H1 (cell line): ENCODE results near the gene SYT6. TPM values are rescaled to one million over a fixed set of nuclear protein-coding genes. Genes with fewer than 3 reads are reported as not detected.

ENCODE experiments used
- CTCF ChIA-PET: fragments of 300-600 bp; sonication (Branson Sonifier 250); formaldehyde crosslinking; loops from one replicate; lab custom pipeline; 2021; ENCODE audit not compliant: partially characterized antibody; lab: Charles Lee
- POLR2A ChIA-PET: fragments of 300-600 bp; sonication (Branson Sonifier 250); formaldehyde crosslinking; loops from one replicate; lab custom pipeline; 2021; ENCODE audit warnings: inconsistent platforms; ENCODE audit not compliant: partially characterized antibody; lab: Charles Lee
- DNase-seq, 2 experiments: peaks; one replicate each; pipeline versions ENCODE4 v3.0.0 to v3.0.0-alpha.2; 2010 to 2022; ENCODE audit warnings: low spot score in 2 of 2, low read depth in 1 of 2, mixed read lengths in 1 of 2
- FAIRE-seq: peaks from 2 replicates; lab custom pipeline; 2011; peaks lifted over from hg19 to GRCh38; lab: Jason Lieb, UNC
- H2AFZ ChIP-seq: 2 replicates; pipeline ENCODE4 v1.8.1; 2012; ENCODE audit warnings: low read length, inconsistent platforms
- H2AK5ac ChIP-seq: 2 replicates; pipeline ENCODE4 v1.6.1; 2013; ENCODE audit warnings: low read depth, low read length
- H2BK120ac ChIP-seq: replicated peaks from 2 replicates; pipeline ENCODE3; 2013; ENCODE audit warnings: low read depth, low read length, inconsistent platforms
- H2BK12ac ChIP-seq: 2 replicates; pipeline ENCODE4 v1.6.1; 2013; ENCODE audit warnings: low read depth, low read length
- H2BK15ac ChIP-seq: 2 replicates; pipeline ENCODE4 v1.6.1; 2013; ENCODE audit warnings: low read length
- H2BK20ac ChIP-seq: 2 replicates; pipeline ENCODE4 v1.6.1; 2013; ENCODE audit warnings: low read length
- H2BK5ac ChIP-seq: 2 replicates; pipeline ENCODE4 v1.6.1; 2013; ENCODE audit warnings: low read depth, low read length
- H3K14ac ChIP-seq: 2 replicates; pipeline ENCODE4 v1.6.1; 2013; ENCODE audit warnings: inconsistent platforms; ENCODE audit not compliant: insufficient read length
- H3K18ac ChIP-seq: 2 replicates; pipeline ENCODE4 v1.6.1; 2013; ENCODE audit warnings: low read length; ENCODE audit errors: extremely low read depth
- H3K23ac ChIP-seq: 2 replicates; pipeline ENCODE4 v1.6.1; 2013; ENCODE audit warnings: inconsistent platforms; ENCODE audit not compliant: insufficient read length
- H3K23me2 ChIP-seq: 2 replicates; pipeline ENCODE4 v1.6.1; 2013; ENCODE audit warnings: low read depth, low read length
- H3K27ac ChIP-seq: 2 replicates; pipeline ENCODE4 v1.6.1; 2011; ENCODE audit warnings: low read depth, low read length, inconsistent platforms
- H3K27me3 ChIP-seq, 4 experiments: replicated peaks in 1 of 4; 1 replicate in 1 of 4; 2 replicates in 3 of 4; pipeline versions ENCODE4 v1.6.1 to v1.8.1; 2011 to 2013; ENCODE audit warnings: low read length in 3 of 4, mild to moderate bottlenecking in 3 of 4, inconsistent platforms in 2 of 4, mixed read lengths in 2 of 4, moderate library complexity in 1 of 4; ENCODE audit not compliant: control insufficient read depth in 3 of 4, insufficient read depth in 3 of 4; ENCODE audit errors: extremely low read depth in 1 of 4
- H3K36me3 ChIP-seq, 4 experiments: 2 replicates each; pipeline versions ENCODE4 v1.6.1 to v1.8.1; 2011 to 2013; ENCODE audit warnings: mild to moderate bottlenecking in 4 of 4, low read length in 3 of 4, moderate library complexity in 2 of 4, control low read depth in 1 of 4, inconsistent platforms in 1 of 4; ENCODE audit not compliant: insufficient read depth in 4 of 4, control insufficient read depth in 2 of 4
- H3K4ac ChIP-seq: replicated peaks from 2 replicates; pipeline ENCODE3; 2013; ENCODE audit warnings: low read length, low read depth, mixed read lengths, inconsistent platforms; ENCODE audit not compliant: insufficient read length
- H3K4me1 ChIP-seq, 4 experiments: replicated peaks in 1 of 4; 1 replicate in 1 of 4; 2 replicates in 3 of 4; pipeline versions ENCODE4 v1.6.1 to v1.8.1; 2011 to 2013; ENCODE audit warnings: low read length in 3 of 4, inconsistent platforms in 2 of 4, mixed read lengths in 1 of 4; ENCODE audit not compliant: insufficient read depth in 4 of 4, control insufficient read depth in 3 of 4
- H3K4me2 ChIP-seq, 2 experiments: 2 replicates each; pipeline versions ENCODE4 v1.6.1 to v1.8.1; 2011 to 2013; ENCODE audit warnings: low read depth in 2 of 2, low read length in 2 of 2, control low read depth in 1 of 2, inconsistent platforms in 1 of 2, mild to moderate bottlenecking in 1 of 2; ENCODE audit not compliant: insufficient read depth in 1 of 2
- H3K4me3 ChIP-seq, 4 experiments: fragments of 200-600, 300-600 bp in 1 of 4; sonication (generic), shearing (Covaris generic), sonication (Bioruptor Twin) in 1 of 4; 2 replicates each; pipeline versions ENCODE4 v1.5.1 to v1.8.1; 2011 to 2016; ENCODE audit warnings: low read length in 4 of 4, low read depth in 3 of 4, control low read depth in 2 of 4, inconsistent platforms in 2 of 4, mild to moderate bottlenecking in 2 of 4, mixed read lengths in 1 of 4, moderate library complexity in 1 of 4; ENCODE audit not compliant: insufficient read depth in 2 of 4; ENCODE audit errors: extremely low read depth in 1 of 4
- H3K56ac ChIP-seq: replicated peaks from 2 replicates; pipeline ENCODE3; 2013; ENCODE audit warnings: low read depth, mild to moderate bottlenecking, mixed read lengths, low read length, inconsistent platforms; ENCODE audit not compliant: insufficient read length
- H3K79me1 ChIP-seq: 2 replicates; pipeline ENCODE4 v1.6.1; 2013; ENCODE audit warnings: low read depth, low read length, control low read depth
- H3K79me2 ChIP-seq, 2 experiments: 2 replicates each; pipeline versions ENCODE4 v1.6.1 to v1.8.1; 2012 to 2013; ENCODE audit warnings: low read length in 2 of 2, mild to moderate bottlenecking in 2 of 2, inconsistent platforms in 1 of 2; ENCODE audit not compliant: insufficient read depth in 2 of 2, control insufficient read depth in 1 of 2
- H3K9ac ChIP-seq, 4 experiments: replicated peaks in 1 of 4; 1 replicate in 1 of 4; 2 replicates in 3 of 4; pipeline versions ENCODE4 v1.6.1 to v1.8.1; 2011 to 2013; ENCODE audit warnings: low read depth in 3 of 4, low read length in 3 of 4, control low read depth in 2 of 4, mild to moderate bottlenecking in 2 of 4, moderate library complexity in 2 of 4, inconsistent platforms in 1 of 4; ENCODE audit errors: extremely low read depth in 1 of 4
- H3K9me3 ChIP-seq, 2 experiments: 2 replicates each; pipeline versions ENCODE4 v1.6.1 to v1.8.1; 2012 to 2013; ENCODE audit warnings: mild to moderate bottlenecking in 2 of 2, moderate library complexity in 2 of 2, control low read depth in 1 of 2, inconsistent platforms in 1 of 2, low read depth in 1 of 2, low read length in 1 of 2, mixed read lengths in 1 of 2; ENCODE audit not compliant: insufficient read depth in 2 of 2
- H4K20me1 ChIP-seq, 2 experiments: replicated peaks in 1 of 2; 2 replicates each; pipeline versions ENCODE3 to v1.8.1; 2011 to 2013; ENCODE audit warnings: inconsistent platforms in 2 of 2, low read length in 2 of 2, mild to moderate bottlenecking in 1 of 2; ENCODE audit not compliant: insufficient read depth in 2 of 2, control insufficient read depth in 1 of 2
- H4K5ac ChIP-seq: 2 replicates; pipeline ENCODE4 v1.6.1; 2013; ENCODE audit warnings: low read length, low read depth, mixed read lengths, inconsistent platforms; ENCODE audit not compliant: insufficient read length
- H4K8ac ChIP-seq: 2 replicates; pipeline ENCODE4 v1.8.0; 2013; ENCODE audit warnings: mild to moderate bottlenecking, moderate library complexity, low read length, inconsistent platforms; ENCODE audit not compliant: insufficient read depth; ENCODE audit errors: extremely low read depth
- H4K91ac ChIP-seq: replicated peaks from 2 replicates; pipeline ENCODE3; 2013; ENCODE audit warnings: low read length, mixed read lengths, inconsistent platforms; ENCODE audit not compliant: insufficient read length
- BACH1 ChIP-seq: IDR thresholded peaks from 2 replicates; pipeline ENCODE4 v1.6.1; 2012; ENCODE audit warnings: low read length, improper control_type of control experiment
- CBX8 ChIP-seq: fragments of 300-800, 300-1000 bp; sonication (generic); IDR thresholded peaks from 2 replicates; pipeline ENCODE4 v1.7.1; 2016; ENCODE audit warnings: low read depth, low read length, borderline replicate concordance
- CHD1 ChIP-seq: IDR thresholded peaks from 2 replicates; pipeline ENCODE4 v1.6.1; 2012; ENCODE audit warnings: low read depth, low read length, improper control_type of control experiment
- KDM5A ChIP-seq: fragments of 200-600 bp; IDR thresholded peaks from 2 replicates; pipeline ENCODE4 v1.7.1; 2012; ENCODE audit warnings: mild to moderate bottlenecking, low read length, inconsistent platforms, mixed read lengths
- RAD21 ChIP-seq, 2 experiments: IDR thresholded peaks in 1 of 2; conservative IDR thresholded peaks in 1 of 2; 2 replicates each; pipeline ENCODE4 v1.6.1; 2011; ENCODE audit warnings: low read depth in 2 of 2, low read length in 2 of 2, improper control_type of control experiment in 1 of 2, inconsistent platforms in 1 of 2, mild to moderate bottlenecking in 1 of 2, moderate library complexity in 1 of 2
- RBBP5 ChIP-seq: IDR thresholded peaks from 2 replicates; pipeline ENCODE4 v1.7.1; 2012; ENCODE audit warnings: low read depth, mild to moderate bottlenecking, inconsistent platforms, low read length, moderate library complexity, borderline replicate concordance
- SIN3A ChIP-seq, 2 experiments: IDR thresholded peaks in 1 of 2; conservative IDR thresholded peaks in 1 of 2; 2 replicates each; pipeline ENCODE4 v1.6.1; 2011 to 2012; ENCODE audit warnings: low read length in 2 of 2, improper control_type of control experiment in 1 of 2, low read depth in 1 of 2, mild to moderate bottlenecking in 1 of 2
- SP2 ChIP-seq: IDR thresholded peaks from 2 replicates; pipeline ENCODE4 v1.6.1; 2012; ENCODE audit warnings: mild to moderate bottlenecking, low read length, inconsistent platforms
- SRF ChIP-seq: IDR thresholded peaks from 2 replicates; pipeline ENCODE4 v1.6.1; 2011; ENCODE audit warnings: mild to moderate bottlenecking, low read depth, low read length, moderate library complexity
- WGBS, 2 experiments: shearing (Covaris generic) in 1 of 2; methylation state at CpG; one replicate each; pipeline versions ENCODE4 v1.1.6 to v1.1.7; 2013 to 2015; ENCODE audit warnings: low lambda C conversion rate in 2 of 2, mixed read lengths in 2 of 2, inconsistent platforms in 1 of 2, low coverage in 1 of 2, missing lambda C conversion rate in 1 of 2; ENCODE audit not compliant: insufficient replicate concordance in 2 of 2, insufficient coverage in 1 of 2, insufficient read length in 1 of 2; ENCODE audit errors: extremely low coverage in 1 of 2, missing lambda C conversion rate in 1 of 2; 5-methylcytosine and 5-hydroxymethylcytosine counted together
- polyA plus RNA-seq, 7 experiments: library from polyadenylated mRNA; depleted of rRNA in 3 of 7; stranded (reverse) in 5 of 7; unstranded in 2 of 7; fragments of >200 nt in 5 of 7; fragments of 200-250 nt in 2 of 7; gene quantifications; 1 replicate in 5 of 7; 2 replicates in 1 of 7; 4 replicates in 1 of 7; pipeline versions ENCODE4 v1.2.1 to v1.2.3, GENCODE V29; 2011 to 2013; ENCODE audit warnings: missing spikeins in 2 of 7, mixed read lengths in 2 of 7
- total RNA-seq: library from RNA; stranded (reverse); fragmentation: NEBNext Ultra II Directional; extraction: Animal tissue kit (Norgen Biotek cat#: 25700); gene quantifications from 2 replicates; pipeline ENCODE4 v1.2.1, GENCODE V29; 2021
- TF ChIP-seq, protein P1 (sequence below): IDR thresholded peaks from 2 replicates; pipeline ENCODE4 v1.6.1; 2012; ENCODE audit warnings: low read length, inconsistent platforms

Gene SYT6
- total and polyA plus RNA-seq, 2 of the 8 experiments (the other 6 are each of a cell fraction or from before 2014, with no cell fraction given), result 33.7 to 83.5 TPM

DNA sequence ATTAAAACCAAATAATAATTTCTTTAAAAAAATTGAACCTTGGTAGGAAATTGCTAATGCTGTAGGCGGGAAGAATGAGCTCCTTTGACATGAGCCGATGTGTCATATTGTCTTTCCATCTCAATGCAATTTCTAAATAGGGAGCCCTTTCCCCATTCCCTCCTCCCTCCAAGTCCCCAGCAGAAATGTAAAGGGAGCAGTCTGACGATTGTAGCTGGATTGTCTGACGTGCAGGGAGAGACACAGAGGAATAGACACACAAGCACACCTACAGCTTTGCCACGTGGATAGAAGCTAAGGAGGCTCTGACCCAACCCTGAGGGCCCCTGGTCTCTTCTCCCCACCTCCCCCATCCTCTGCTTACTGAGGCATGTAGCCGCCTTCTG is 3.6 kb upstream of the SYT6 start:
- POLR2A ChIA-PET, result interaction anchor here (1.2 to 2.6 kb wide), 5 partner anchors 10 to 178 kb away, joined by 5 to 11 read pairs (median 5); partner anchors contain the start of gene OLFML3
- 73% methylated on average over 6 of the region's 6 CpGs; no CpG with 5 or more reads in 1 of the 2 experiments for WGBS, 2 experiments
- H3K36me3 ChIP-seq, result no peaks in the 10 kb centered on the region
- H3K23ac ChIP-seq, result no peak overlapping the region
- H2BK12ac ChIP-seq, result no peak overlapping the region
- CTCF ChIA-PET, result interaction anchor here (0.8 to 2.3 kb wide), 8 partner anchors 9 to 179 kb away, joined by 3 to 10 read pairs (median 3); no protein-coding TSS in a partner anchor
- H2BK20ac ChIP-seq, result no peak overlapping the region
- no peak overlapping the region for H3K18ac ChIP-seq
- no peak overlapping the region for H3K4me3 ChIP-seq
- H2BK15ac ChIP-seq, result no peak overlapping the region
- H2AFZ ChIP-seq, result no peak overlapping the region
- H3K56ac ChIP-seq, result no peak overlapping the region
- no peak overlapping the region for H3K27ac ChIP-seq
- no peak overlapping the region for H4K8ac ChIP-seq
- H3K4me2 ChIP-seq, result no peak overlapping the region
- H3K79me1 ChIP-seq, result peaks cover 8% of the 10 kb centered on the region
- FAIRE-seq (no peak), DNase-seq (no peak)
- H3K4ac ChIP-seq, result no peak overlapping the region
- TF ChIP-seq CHD1 (no peak), BACH1 (no peak), SIN3A (conservative IDR thresholded peaks at IDR 0.05 in 1 of 2, IDR thresholded peaks at IDR 0.05 in 1 of 2; ENCODE audit: low read depth in 1 of 2, low read length in 2 of 2) (no peak), KDM5A (no peak), SRF (no peak), RBBP5 (no peak), CBX8 (no peak), SP2 (no peak), RAD21 (IDR thresholded peaks at IDR 0.05 in 1 of 2, conservative IDR thresholded peaks at IDR 0.05 in 1 of 2; ENCODE audit: low read depth in 2 of 2, low read length in 2 of 2) (no peak)
- TF ChIP-seq, protein P1, sequence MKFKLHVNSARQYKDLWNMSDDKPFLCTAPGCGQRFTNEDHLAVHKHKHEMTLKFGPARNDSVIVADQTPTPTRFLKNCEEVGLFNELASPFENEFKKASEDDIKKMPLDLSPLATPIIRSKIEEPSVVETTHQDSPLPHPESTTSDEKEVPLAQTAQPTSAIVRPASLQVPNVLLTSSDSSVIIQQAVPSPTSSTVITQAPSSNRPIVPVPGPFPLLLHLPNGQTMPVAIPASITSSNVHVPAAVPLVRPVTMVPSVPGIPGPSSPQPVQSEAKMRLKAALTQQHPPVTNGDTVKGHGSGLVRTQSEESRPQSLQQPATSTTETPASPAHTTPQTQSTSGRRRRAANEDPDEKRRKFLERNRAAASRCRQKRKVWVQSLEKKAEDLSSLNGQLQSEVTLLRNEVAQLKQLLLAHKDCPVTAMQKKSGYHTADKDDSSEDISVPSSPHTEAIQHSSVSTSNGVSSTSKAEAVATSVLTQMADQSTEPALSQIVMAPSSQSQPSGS, result no peak
- H2BK120ac ChIP-seq, result no peak overlapping the region
- peaks cover under 1 to 10% of the 10 kb centered on the region in 2 experiments; a peak in 2 of 4 replicates for H3K79me2 ChIP-seq
- H4K5ac ChIP-seq, result no peak overlapping the region
- no peaks in the 10 kb centered on the region for H3K9me3 ChIP-seq
- H4K20me1 ChIP-seq, result peaks cover 11 to 17% of the 10 kb centered on the region in 2 experiments
- H3K27me3 ChIP-seq, result peaks cover 0 to 23% (median 22%) of the 10 kb centered on the region in 4 experiments; a peak in 6 of 7 replicates
- H3K23me2 ChIP-seq, result peaks cover 13% of the 10 kb centered on the region; the same call in 1 of the 2 replicates
- peaks cover 0 to 25% (median 9%) of the 10 kb centered on the region in 4 experiments; a peak in 6 of 7 replicates for H3K4me1 ChIP-seq
- H3K14ac ChIP-seq, result no peak overlapping the region
- no peak overlapping the region for H2AK5ac ChIP-seq
- no peak overlapping the region for H4K91ac ChIP-seq
- no peak overlapping the region for H3K9ac ChIP-seq
- H2BK5ac ChIP-seq, result no peak overlapping the region
